Trophoblast cell (in vitro differentiated cells and primary cell): Measurements from ENCODE around the gene CHST5.

ENCODE experiments used
- DNase-seq, 2 donors: peaks; one replicate each; pipeline ENCODE4 v3.0.0-alpha.2; 2016
- H2AFZ ChIP-seq: 2 replicates; pipeline ENCODE4 v1.6.1; 2013; ENCODE audit warnings: low read length, moderate library complexity, mild to moderate bottlenecking; ENCODE audit not compliant: insufficient read depth, poor library complexity
- H2AK5ac ChIP-seq: 2 replicates; pipeline ENCODE4 v1.6.1; 2013; ENCODE audit warnings: mild to moderate bottlenecking, low read length
- H2BK120ac ChIP-seq: 2 replicates; pipeline ENCODE4 v1.6.1; 2013; ENCODE audit warnings: low read length, mild to moderate bottlenecking, moderate library complexity; ENCODE audit not compliant: insufficient read depth, poor library complexity
- H2BK12ac ChIP-seq: 2 replicates; pipeline ENCODE4 v1.6.1; 2013; ENCODE audit warnings: mild to moderate bottlenecking, low read length, moderate library complexity
- H2BK5ac ChIP-seq: 2 replicates; pipeline ENCODE4 v1.6.1; 2013; ENCODE audit warnings: low read length, low read depth, moderate library complexity, mild to moderate bottlenecking; ENCODE audit not compliant: poor library complexity
- H3K14ac ChIP-seq: 2 replicates; pipeline ENCODE4 v1.6.1; 2013; ENCODE audit warnings: mild to moderate bottlenecking, low read length
- H3K18ac ChIP-seq: 2 replicates; pipeline ENCODE4 v1.6.1; 2013; ENCODE audit warnings: mild to moderate bottlenecking, low read length
- H3K23ac ChIP-seq: 2 replicates; pipeline ENCODE4 v1.6.1; 2013; ENCODE audit warnings: low read length
- H3K27ac ChIP-seq: 2 replicates; pipeline ENCODE4 v1.5.1; 2013; ENCODE audit warnings: low read depth, mild to moderate bottlenecking, inconsistent platforms, low read length, moderate library complexity
- H3K27me3 ChIP-seq: 2 replicates; pipeline ENCODE4 v1.6.1; 2013; ENCODE audit warnings: inconsistent platforms, mild to moderate bottlenecking, low read length, moderate library complexity; ENCODE audit not compliant: insufficient read depth
- H3K36me3 ChIP-seq, 2 experiments: 1 replicate in 1 of 2; 2 replicates in 1 of 2; pipeline ENCODE4 v1.6.1; 2013; ENCODE audit warnings: low read length in 2 of 2, mild to moderate bottlenecking in 2 of 2, moderate library complexity in 1 of 2; ENCODE audit not compliant: insufficient read depth in 2 of 2, control insufficient read depth in 1 of 2
- H3K4ac ChIP-seq: 2 replicates; pipeline ENCODE4 v1.6.1; 2013; ENCODE audit warnings: low read depth, mild to moderate bottlenecking, low read length, moderate library complexity
- H3K4me1 ChIP-seq, 2 experiments: 1 replicate in 1 of 2; 2 replicates in 1 of 2; pipeline ENCODE4 v1.6.1; 2013; ENCODE audit warnings: low read length in 2 of 2, mild to moderate bottlenecking in 2 of 2, moderate library complexity in 1 of 2; ENCODE audit not compliant: insufficient read depth in 2 of 2, control insufficient read depth in 1 of 2
- H3K4me2 ChIP-seq: 2 replicates; pipeline ENCODE4 v1.6.1; 2013; ENCODE audit warnings: inconsistent platforms, mild to moderate bottlenecking, low read length, moderate library complexity
- H3K4me3 ChIP-seq: 2 replicates; pipeline ENCODE4 v1.5.1; 2013; ENCODE audit warnings: mild to moderate bottlenecking, low read depth, low read length, inconsistent platforms
- H3K79me1 ChIP-seq: one replicate; pipeline ENCODE4 v1.6.1; 2013; ENCODE audit warnings: low read length
- H3K79me2 ChIP-seq: 2 replicates; pipeline ENCODE4 v1.6.1; 2013; ENCODE audit warnings: low read length, mild to moderate bottlenecking; ENCODE audit not compliant: control insufficient read depth, insufficient read depth, poor library complexity
- H3K9ac ChIP-seq: 2 replicates; pipeline ENCODE4 v1.6.1; 2013; ENCODE audit warnings: mild to moderate bottlenecking, low read length
- H3K9me3 ChIP-seq: 2 replicates; pipeline ENCODE4 v1.6.1; 2013; ENCODE audit warnings: low read depth, mild to moderate bottlenecking, control low read depth, inconsistent platforms, low read length; ENCODE audit not compliant: insufficient read depth
- H4K12ac ChIP-seq: 2 replicates; pipeline ENCODE4 v1.6.1; 2013; ENCODE audit warnings: low read depth, mild to moderate bottlenecking, low read length, moderate library complexity
- H4K8ac ChIP-seq: 2 replicates; pipeline ENCODE4 v1.6.1; 2013; ENCODE audit warnings: low read depth, mild to moderate bottlenecking, low read length, moderate library complexity
- H4K91ac ChIP-seq: one replicate; pipeline ENCODE4 v1.6.1; 2013; ENCODE audit warnings: low read depth, mild to moderate bottlenecking, low read length, moderate library complexity
- WGBS: extraction: QIAGEN DNeasy Blood & Tissue Kit; methylation state at CpG from one replicate; pipeline ENCODE4 v1.1.7; 2013; ENCODE audit warnings: missing lambda C conversion rate; ENCODE audit not compliant: insufficient read length, insufficient coverage; ENCODE audit errors: extremely low coverage; 5-methylcytosine and 5-hydroxymethylcytosine counted together

The CHST5 gene

GRCh38 chr16:75482434-75483205, 53.3 kb downstream of the CHST5 start:
- no peak overlapping the region for H3K4me3 ChIP-seq
- H3K4me2 ChIP-seq = no peak overlapping the region
- no peak overlapping the region for H3K9ac ChIP-seq
- H3K4me1 ChIP-seq = no peaks in the 10 kb centered on the region
- no peak overlapping the region for H2BK12ac ChIP-seq
- H3K4ac ChIP-seq = no peak overlapping the region
- no peaks in the 10 kb centered on the region for H3K9me3 ChIP-seq
- H4K8ac ChIP-seq = no peak overlapping the region
- no peak overlapping the region for H3K27ac ChIP-seq
- no peak for DNase-seq
- H3K79me1 ChIP-seq = no peaks in the 10 kb centered on the region
- no CpG with 5 or more reads among the region's 14 CpGs for WGBS
- no peak overlapping the region for H2BK120ac ChIP-seq
- H2AFZ ChIP-seq = no peak overlapping the region
- no peaks in the 10 kb centered on the region for H3K79me2 ChIP-seq
- H3K18ac ChIP-seq = no peak overlapping the region
- no peak overlapping the region for H2BK5ac ChIP-seq
- H4K12ac ChIP-seq = no peak overlapping the region
- no peak overlapping the region for H3K14ac ChIP-seq
- no peak overlapping the region for H3K23ac ChIP-seq
- no peaks in the 10 kb centered on the region for H3K36me3 ChIP-seq
- H2AK5ac ChIP-seq = no peak overlapping the region
- no peak overlapping the region for H4K91ac ChIP-seq
- H3K27me3 ChIP-seq = no peaks in the 10 kb centered on the region

- Histone ChIP-seq H3K4ac (no peak overlapping the region), H3K27me3 (no peaks in the 10 kb centered on the region), H3K23ac (no peak overlapping the region), H3K4me2 (no peak overlapping the region), H3K4me3 (no peak overlapping the region), H2AFZ (no peak overlapping the region), H3K9ac (no peak overlapping the region), H3K18ac (no peak overlapping the region), H3K79me2 (no peaks in the 10 kb centered on the region), H3K79me1 (no peaks in the 10 kb centered on the region), H2BK120ac (no peak overlapping the region), H3K14ac (no peak overlapping the region), H4K8ac (no peak overlapping the region), H3K27ac (no peak overlapping the region), H3K9me3 (no peaks in the 10 kb centered on the region), H2BK12ac (no peak overlapping the region), H4K91ac (no peak overlapping the region), H3K4me1 (no peaks in the 10 kb centered on the region), H2AK5ac (no peak overlapping the region), H2BK5ac (no peak overlapping the region), H4K12ac (no peak overlapping the region), H3K36me3 (no peaks in the 10 kb centered on the region)
- WGBS = no CpG with 5 or more reads among the region's 7 CpGs
- peak in 1 of 2 donors; percentile 21 for DNase-seq
These were observed 54.4 kb downstream of the CHST5 start for GRCh38 chr16:75481475-75481874.

- Histone ChIP-seq H2BK5ac (no peak overlapping the region), H4K8ac (no peak overlapping the region), H3K4me3 (no peak overlapping the region), H2BK120ac (no peak overlapping the region), H3K14ac (no peak overlapping the region), H3K18ac (no peak overlapping the region), H4K91ac (no peak overlapping the region), H3K9ac (no peak overlapping the region), H3K4me1 (no peaks in the 10 kb centered on the region), H3K23ac (no peak overlapping the region), H4K12ac (no peak overlapping the region), H2BK12ac (no peak overlapping the region), H3K36me3 (no peaks in the 10 kb centered on the region), H2AFZ (no peak overlapping the region), H3K4me2 (no peak overlapping the region), H3K27me3 (no peaks in the 10 kb centered on the region), H3K27ac (no peak overlapping the region), H2AK5ac (no peak overlapping the region), H3K9me3 (no peaks in the 10 kb centered on the region), H3K4ac (no peak overlapping the region), H3K79me2 (no peaks in the 10 kb centered on the region), H3K79me1 (no peaks in the 10 kb centered on the region)
- no CpG with 5 or more reads among the region's 47 CpGs for WGBS
- DNase-seq = peak in 1 of 2 donors; percentile 28
These were observed 56.4 kb downstream of the CHST5 start for GRCh38 chr16:75479421-75479990.
